ENCODE results near the gene AGMO. TPM values are rescaled to one million over a fixed set of nuclear protein-coding genes. Genes with fewer than 3 reads are reported as not detected.

AGMO gene
- total RNA-seq, 3 donors from 2014 or later, result 1.4 to 4.3 (median 1.6) TPM

- Histone ChIP-seq H3K4me3 (no peak overlapping the region), H3K27ac (no peak overlapping the region), H3K9me3 (peaks cover 10 to 12% of the 10 kb centered on the region in 2 donors), H3K36me3 (no peaks in the 10 kb centered on the region), H3K27me3 (no peaks in the 10 kb centered on the region), H3K4me1 (no peaks in the 10 kb centered on the region)
- TF ChIP-seq CTCF (IDR thresholded peaks at IDR 0.05), result no peak
- no peak for TF ChIP-seq POLR2AphosphoS5 (IDR thresholded peaks at IDR 0.05)
- no peak for TF ChIP-seq POLR2A (IDR thresholded peaks at IDR 0.05)
- no peak for DNase-seq (ENCODE audit: low spot score in 2 of 2)
- intact Hi-C loops (cut with DNase I; ENCODE audit: low total_unique reads), result no loop called here
Observed at GRCh38 chr7:15604166-15604565, 42.4 kb upstream of the AGMO start.

GRCh38 chr7:15603124-15603523 lies 41.3 kb upstream of the AGMO start:
- Histone ChIP-seq H3K27ac (no peak overlapping the region), H3K27me3 (no peaks in the 10 kb centered on the region), H3K4me3 (no peak overlapping the region), H3K9me3 (peaks cover 11 to 12% of the 10 kb centered on the region in 2 donors), H3K36me3 (no peaks in the 10 kb centered on the region), H3K4me1 (no peaks in the 10 kb centered on the region)
- intact Hi-C loops (cut with DNase I; ENCODE audit: low total_unique reads), result no loop called here
- TF ChIP-seq POLR2A (IDR thresholded peaks at IDR 0.05) (no peak), CTCF (IDR thresholded peaks at IDR 0.05) (no peak), POLR2AphosphoS5 (IDR thresholded peaks at IDR 0.05) (no peak)
- DNase-seq (ENCODE audit: low spot score in 2 of 2), result no peak

- Histone ChIP-seq H3K27ac (no peak overlapping the region), H3K9me3 (peaks cover 11 to 12% of the 10 kb centered on the region in 2 donors), H3K4me3 (no peak overlapping the region), H3K27me3 (no peaks in the 10 kb centered on the region), H3K36me3 (no peaks in the 10 kb centered on the region), H3K4me1 (no peaks in the 10 kb centered on the region)
- intact Hi-C loops (cut with DNase I; ENCODE audit: low total_unique reads), result no loop called here
- no peak for DNase-seq (ENCODE audit: low spot score in 2 of 2)
- TF ChIP-seq POLR2AphosphoS5 (IDR thresholded peaks at IDR 0.05) (no peak), POLR2A (IDR thresholded peaks at IDR 0.05) (no peak), CTCF (IDR thresholded peaks at IDR 0.05) (no peak)
Observed at GRCh38 chr7:15602236-15602635, 40.4 kb upstream of the AGMO start.

GRCh38 chr7:15601175-15601574 lies 39.4 kb upstream of the AGMO start:
- Histone ChIP-seq H3K27me3 (no peaks in the 10 kb centered on the region), H3K36me3 (no peaks in the 10 kb centered on the region), H3K4me3 (no peak overlapping the region), H3K9me3 (peaks cover 11 to 12% of the 10 kb centered on the region in 2 donors), H3K4me1 (no peaks in the 10 kb centered on the region), H3K27ac (no peak overlapping the region)
- DNase-seq (ENCODE audit: low spot score in 2 of 2), result no peak
- TF ChIP-seq POLR2A (IDR thresholded peaks at IDR 0.05) (no peak), POLR2AphosphoS5 (IDR thresholded peaks at IDR 0.05) (no peak), CTCF (IDR thresholded peaks at IDR 0.05) (no peak)
- intact Hi-C loops (cut with DNase I; ENCODE audit: low total_unique reads), result no loop called here

GRCh38 chr7:15600298-15600697 lies 38.5 kb upstream of the AGMO start:
- no peak for TF ChIP-seq CTCF (IDR thresholded peaks at IDR 0.05)
- no peak for TF ChIP-seq POLR2A (IDR thresholded peaks at IDR 0.05)
- TF ChIP-seq POLR2AphosphoS5 (IDR thresholded peaks at IDR 0.05), result no peak
- Histone ChIP-seq H3K36me3 (no peaks in the 10 kb centered on the region), H3K9me3 (peaks cover 11 to 12% of the 10 kb centered on the region in 2 donors), H3K4me3 (no peak overlapping the region), H3K4me1 (no peaks in the 10 kb centered on the region), H3K27me3 (no peaks in the 10 kb centered on the region), H3K27ac (no peak overlapping the region)
- DNase-seq (ENCODE audit: low spot score in 2 of 2), result no peak
- intact Hi-C loops (cut with DNase I; ENCODE audit: low total_unique reads), result no loop called here

Measured in breast epithelium (tissue), 4 donors.